ENCODE results near the gene LRP1.

- TF ChIP-seq POLR2AphosphoS5 (IDR thresholded peaks at IDR 0.05; ENCODE audit: low read depth, low read length) (no peak), REST (IDR thresholded peaks at IDR 0.05; ENCODE audit: insufficient read depth in 1 of 2, low read depth in 2 of 2, low read length in 1 of 2) (no peak), CTCF (IDR thresholded peaks at IDR 0.05) (no peak), SIN3A (IDR thresholded peaks at IDR 0.05; ENCODE audit: borderline replicate concordance, insufficient read depth, low read depth, low read length) (0 out of 2 replicates have a peak, but pooled peaks have one; percentile 19), TCF7L2 (IDR thresholded peaks at IDR 0.05; ENCODE audit: low read depth, low read length) (no peak)
Measured at GRCh38 chr12:57087010-57087690, 41.1 kb upstream of the LRP1 start.
